Upper lobe of left lung (tissue), 6 donors: Measurements from ENCODE around the gene C1QTNF12. TPM values are rescaled to one million over a fixed set of nuclear protein-coding genes. Genes with fewer than 3 reads are reported as not detected.
"Not testable (repeated sequence)": the region's sequence is repeated elsewhere in the genome, so short reads cannot be mapped to it uniquely, and the experiment has no call there.

ENCODE experiments used
- ATAC-seq, 2 donors: fragments of 200-7000 bp; cut with Tn5 transposase; one replicate each; pipeline ENCODE4 v1.9.1; 2022; ENCODE audit warnings: mild to moderate bottlenecking in 2 of 2, moderate library complexity in 2 of 2; ENCODE audit not compliant: low FRiP score in 2 of 2
- DNase-seq, 2 donors: peaks; one replicate each; pipeline ENCODE4 v3.0.0-alpha.2; 2019 to 2020
- H3K27ac ChIP-seq, 4 donors: fragments of 200-600 bp; sonication (generic); one replicate each; pipeline ENCODE4 v1.5.1; 2016 to 2019
- H3K27me3 ChIP-seq, 4 donors: fragments of 200-600 bp; sonication (generic); one replicate each; pipeline ENCODE4 v1.5.1; 2017 to 2019
- H3K36me3 ChIP-seq, 4 donors: fragments of 200-600 bp; sonication (generic); one replicate each; pipeline ENCODE4 v1.5.1; 2016 to 2019
- H3K4me1 ChIP-seq, 4 donors: fragments of 200-600 bp; sonication (generic); one replicate each; pipeline ENCODE4 v1.5.1; 2018 to 2019
- H3K4me3 ChIP-seq, 4 donors: fragments of 200-600 bp; sonication (generic); one replicate each; pipeline ENCODE4 v1.5.1; 2017 to 2019; ENCODE audit warnings: mild to moderate bottlenecking in 2 of 4, moderate library complexity in 1 of 4
- H3K9me3 ChIP-seq, 4 donors: fragments of 200-600 bp; sonication (generic); one replicate each; pipeline ENCODE4 v1.5.1; 2018 to 2019
- EP300 ChIP-seq, 4 donors: sonication (generic); formaldehyde crosslinking; IDR thresholded peaks; one replicate each; pipeline ENCODE4 v1.5.1; 2017; ENCODE audit warnings: antibody characterized with exemption in 4 of 4, control low read depth in 2 of 4
- POLR2A ChIP-seq, 4 donors: fragments of 450-650 bp; IDR thresholded peaks; one replicate each; pipeline ENCODE4 v1.5.1; 2016 to 2017; ENCODE audit warnings: antibody characterized with exemption in 4 of 4, mild to moderate bottlenecking in 2 of 4
- POLR2AphosphoS5 ChIP-seq, 2 donors: sonication (generic); formaldehyde crosslinking; IDR thresholded peaks; one replicate each; pipeline ENCODE4 v1.5.1; 2017; ENCODE audit warnings: antibody characterized with exemption in 2 of 2
- WGBS, 2 donors: methylation state at CpG; one replicate each; pipeline ENCODE4 v1.1.5; 2017 to 2018; 5-methylcytosine and 5-hydroxymethylcytosine counted together
- total RNA-seq, 6 donors: library from RNA; depleted of rRNA in 4 of 6; stranded (reverse); fragments of >200 nt in 4 of 6; gene quantifications; one replicate each; pipeline versions ENCODE4 v1.1.0 to v1.2.1, GENCODE V29; 2016 to 2021
- TF ChIP-seq, protein P1 (sequence below), 6 experiments: fragments of 450-650 bp in 4 of 6; fragments of 200-600 bp in 2 of 6; sonication (generic) in 2 of 6; IDR thresholded peaks; one replicate each; pipeline ENCODE4 v1.5.1; 2016 to 2019; ENCODE audit warnings: antibody characterized with exemption in 6 of 6
- donor health status: DM: no; HTN: no; CAD: no; lungs with moderate emphysema.
- donor health status: DM: no; HTN: yes; CAD: no; lungs with severe emphysema.

C1QTNF12 gene
- total RNA-seq, 6 donors from 2014 or later: 1.9 to 6.3 (median 2.8) TPM; not detected in 2

DNA sequence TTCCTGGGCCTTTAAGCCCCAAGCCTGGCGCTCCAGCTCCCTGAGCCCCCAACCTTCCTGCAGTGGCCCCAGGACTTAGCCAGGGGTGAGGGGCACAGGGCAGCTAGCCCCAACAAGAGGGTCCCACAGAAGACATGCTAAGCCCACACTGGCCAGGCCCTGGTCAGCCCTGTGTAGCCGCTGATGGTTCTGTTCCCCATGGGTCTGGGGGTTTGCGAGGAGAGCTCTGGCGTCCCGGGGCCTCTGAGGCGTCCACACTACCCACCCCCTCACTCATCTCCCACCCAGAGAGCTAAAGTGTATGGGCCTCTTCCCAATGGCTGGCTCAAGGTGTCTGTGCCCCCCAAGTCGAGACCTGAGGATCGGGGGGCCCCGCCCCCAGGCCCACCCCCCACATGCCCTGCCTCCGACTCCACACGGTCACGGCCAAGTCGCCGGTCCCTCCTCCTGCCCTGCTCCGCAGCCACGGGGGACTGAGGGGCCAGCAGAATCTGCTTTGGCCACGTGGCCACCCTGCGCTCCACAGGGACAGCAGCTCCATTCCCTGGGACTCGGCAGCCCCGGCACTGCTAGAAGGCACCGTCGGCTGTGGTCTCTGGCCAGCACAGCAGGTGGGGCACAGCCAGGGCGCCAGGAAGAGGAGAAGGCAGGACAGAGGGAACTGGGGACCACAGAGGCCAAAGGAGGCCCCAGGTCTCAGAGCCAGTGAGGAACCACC lies 47.9 kb downstream of the C1QTNF12 start:
- peak in 1 of 2 donors; percentile 61 for DNase-seq
- WGBS, 2 donors: 83 to 93% methylated on average over 4 to 22 of the region's 23 CpGs

DNA sequence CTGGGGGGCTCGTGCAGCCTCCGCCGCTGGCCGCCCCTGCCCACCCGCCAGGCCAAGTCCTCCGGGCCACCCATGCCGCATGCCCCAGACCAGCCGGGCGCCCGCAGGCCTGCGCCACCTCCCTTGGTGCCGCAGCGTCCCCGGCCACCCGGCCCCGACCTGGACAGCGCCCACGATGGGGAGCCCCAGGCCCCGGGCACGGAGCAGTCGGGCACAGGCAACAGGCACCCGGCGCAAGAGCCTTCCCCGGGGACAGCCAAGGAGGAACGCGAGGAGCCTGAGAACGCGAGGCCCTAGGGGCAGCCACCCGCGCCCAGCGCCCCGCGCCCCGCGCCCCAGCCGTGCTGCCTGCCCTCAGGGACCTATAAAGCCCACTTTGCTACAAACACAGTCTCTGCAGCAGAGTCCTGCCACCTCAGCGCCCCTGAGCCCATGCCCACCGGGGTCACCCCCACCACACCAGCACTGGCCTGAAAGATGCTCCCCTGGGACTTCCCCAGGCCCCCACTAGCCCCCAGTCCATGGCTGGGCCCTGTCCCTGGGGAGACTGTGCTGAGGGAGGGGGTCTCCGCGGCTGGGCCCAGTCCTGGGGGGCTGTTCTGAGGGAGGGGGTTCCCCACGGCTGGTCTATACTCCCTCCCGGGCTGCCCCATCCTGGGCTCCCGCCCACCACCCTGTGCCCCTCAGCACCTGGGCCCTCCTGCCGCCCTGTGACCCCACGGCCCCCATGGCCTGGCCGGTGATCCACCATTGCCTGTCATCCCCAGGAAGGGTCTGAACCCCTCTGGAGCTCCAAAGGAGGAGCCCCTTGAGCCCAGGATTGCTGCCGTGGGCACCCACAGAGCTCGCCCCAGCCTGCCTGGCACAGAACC lies 48.7 kb downstream of the C1QTNF12 start:
- no peak overlapping the region for H3K27ac ChIP-seq
- 93 to 94% methylated on average over 7 to 40 of the region's 48 CpGs for WGBS, 2 donors
- H3K4me1 ChIP-seq: peaks cover 5 to 16% (median 8%) of the 10 kb centered on the region in 4 donors
- peaks cover 0 to 10% (median 4%) of the 10 kb centered on the region in 4 donors for H3K27me3 ChIP-seq
- H3K9me3 ChIP-seq: peaks cover 0 to 6% (median 2%) of the 10 kb centered on the region in 4 donors
- H3K4me3 ChIP-seq: no peak overlapping the region
- ATAC-seq (no peak), DNase-seq (peak in 1 of 2 donors; percentile 84)
- no peaks in the 10 kb centered on the region for H3K36me3 ChIP-seq
- TF ChIP-seq EP300 (IDR thresholded peaks at IDR 0.05): no peak
- TF ChIP-seq POLR2A (IDR thresholded peaks at IDR 0.05): no peak
- no peak for TF ChIP-seq POLR2AphosphoS5 (IDR thresholded peaks at IDR 0.05)
- TF ChIP-seq, protein P1, sequence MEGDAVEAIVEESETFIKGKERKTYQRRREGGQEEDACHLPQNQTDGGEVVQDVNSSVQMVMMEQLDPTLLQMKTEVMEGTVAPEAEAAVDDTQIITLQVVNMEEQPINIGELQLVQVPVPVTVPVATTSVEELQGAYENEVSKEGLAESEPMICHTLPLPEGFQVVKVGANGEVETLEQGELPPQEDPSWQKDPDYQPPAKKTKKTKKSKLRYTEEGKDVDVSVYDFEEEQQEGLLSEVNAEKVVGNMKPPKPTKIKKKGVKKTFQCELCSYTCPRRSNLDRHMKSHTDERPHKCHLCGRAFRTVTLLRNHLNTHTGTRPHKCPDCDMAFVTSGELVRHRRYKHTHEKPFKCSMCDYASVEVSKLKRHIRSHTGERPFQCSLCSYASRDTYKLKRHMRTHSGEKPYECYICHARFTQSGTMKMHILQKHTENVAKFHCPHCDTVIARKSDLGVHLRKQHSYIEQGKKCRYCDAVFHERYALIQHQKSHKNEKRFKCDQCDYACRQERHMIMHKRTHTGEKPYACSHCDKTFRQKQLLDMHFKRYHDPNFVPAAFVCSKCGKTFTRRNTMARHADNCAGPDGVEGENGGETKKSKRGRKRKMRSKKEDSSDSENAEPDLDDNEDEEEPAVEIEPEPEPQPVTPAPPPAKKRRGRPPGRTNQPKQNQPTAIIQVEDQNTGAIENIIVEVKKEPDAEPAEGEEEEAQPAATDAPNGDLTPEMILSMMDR (IDR thresholded peaks at IDR 0.05): no peak

More for the DNA sequence above, 47.9 kb downstream of the C1QTNF12 start:
- Histone ChIP-seq H3K27ac (no peak overlapping the region), H3K36me3 (no peaks in the 10 kb centered on the region), H3K4me1 (peaks cover 5 to 16% (median 8%) of the 10 kb centered on the region in 4 donors), H3K4me3 (no peak overlapping the region), H3K9me3 (peaks cover 0 to 6% (median 2%) of the 10 kb centered on the region in 4 donors), H3K27me3 (peaks cover 0 to 10% (median 4%) of the 10 kb centered on the region in 4 donors)
- ATAC-seq: no peak
- TF ChIP-seq POLR2A (IDR thresholded peaks at IDR 0.05): no peak
- TF ChIP-seq, protein P1 (IDR thresholded peaks at IDR 0.05): no peak
- no peak for TF ChIP-seq EP300 (IDR thresholded peaks at IDR 0.05)
- TF ChIP-seq POLR2AphosphoS5 (IDR thresholded peaks at IDR 0.05): no peak

DNA sequence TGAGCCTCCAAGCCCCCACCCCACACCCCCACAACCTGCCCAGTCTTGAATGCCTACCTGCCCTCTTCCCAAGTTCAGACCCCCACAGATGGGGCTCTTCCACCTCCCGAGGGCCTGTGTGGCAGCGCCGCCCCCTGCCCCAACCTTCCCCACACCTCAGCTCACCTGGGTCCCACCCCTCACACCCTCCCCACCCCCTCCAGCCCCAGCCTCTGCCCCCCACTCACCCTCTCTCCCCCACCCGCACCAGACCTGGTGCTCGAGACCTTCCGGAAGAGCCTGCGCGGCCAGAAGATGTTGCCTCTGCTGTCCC lies 49.4 kb downstream of the C1QTNF12 start:
- Histone ChIP-seq H3K4me1 (peaks cover 5 to 16% (median 8%) of the 10 kb centered on the region in 4 donors), H3K27ac (no peak overlapping the region), H3K27me3 (peaks cover 0 to 10% (median 4%) of the 10 kb centered on the region in 4 donors), H3K9me3 (peaks cover 0 to 6% (median 2%) of the 10 kb centered on the region in 4 donors), H3K4me3 (no peak overlapping the region), H3K36me3 (no peaks in the 10 kb centered on the region)
- DNase-seq: peak in 1 of 2 donors; percentile 56
- TF ChIP-seq EP300 (IDR thresholded peaks at IDR 0.05): no peak
- TF ChIP-seq, protein P1 (IDR thresholded peaks at IDR 0.05): no peak
- TF ChIP-seq POLR2AphosphoS5 (IDR thresholded peaks at IDR 0.05): no peak
- TF ChIP-seq POLR2A (IDR thresholded peaks at IDR 0.05): no peak
- ATAC-seq: no peak
- 83 to 100% methylated on average over 6 to 8 of the region's 8 CpGs for WGBS, 2 donors

DNA sequence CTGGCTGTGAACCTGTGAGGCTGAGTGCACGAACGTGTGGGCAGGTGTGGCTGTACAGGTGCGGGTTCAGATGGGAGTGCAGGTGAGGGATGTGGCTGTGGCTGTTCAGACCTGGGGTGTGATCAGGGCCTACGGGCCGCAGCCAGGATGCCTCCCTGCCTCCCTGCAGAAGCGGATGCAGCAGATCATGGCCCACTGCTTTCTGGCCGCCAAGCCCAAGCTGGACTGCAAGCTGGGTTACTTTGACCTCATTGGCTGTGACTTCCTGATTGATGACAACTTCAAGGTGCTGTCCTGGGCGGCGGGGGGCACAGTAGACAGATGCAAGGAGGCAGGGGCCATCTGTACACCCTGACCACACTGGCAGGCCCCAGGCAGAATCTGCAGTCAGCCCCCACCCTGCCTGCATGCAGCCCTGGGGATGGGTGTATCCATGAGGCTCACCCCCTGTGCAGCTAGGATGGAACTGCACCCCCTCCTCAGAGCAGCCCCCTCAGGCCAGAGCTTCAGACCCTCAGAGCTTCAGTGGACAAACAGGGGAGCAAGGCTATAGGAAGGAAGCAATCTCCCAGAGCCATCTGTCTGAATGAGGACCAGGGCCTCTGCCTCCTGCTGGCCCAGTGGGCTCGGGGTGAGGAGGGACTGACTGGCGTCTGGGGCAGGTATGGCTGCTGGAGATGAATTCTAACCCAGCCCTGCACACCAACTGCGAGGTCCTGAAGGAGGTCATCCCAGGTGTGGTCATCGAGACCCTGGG lies 49.9 kb downstream of the C1QTNF12 start:
- H3K4me3 ChIP-seq: no peak overlapping the region
- H3K9me3 ChIP-seq: peaks cover 0 to 10% (median 3%) of the 10 kb centered on the region in 4 donors
- H3K36me3 ChIP-seq: no peaks in the 10 kb centered on the region
- H3K27me3 ChIP-seq: peaks cover 0 to 10% (median 4%) of the 10 kb centered on the region in 4 donors
- peaks cover 5 to 16% (median 8%) of the 10 kb centered on the region in 4 donors for H3K4me1 ChIP-seq
- 80 to 84% methylated on average over 7 to 13 of the region's 13 CpGs for WGBS, 2 donors
- H3K27ac ChIP-seq: no peak overlapping the region
- DNase-seq (peak in 1 of 2 donors; percentile 58), ATAC-seq (no peak)
- TF ChIP-seq POLR2A (IDR thresholded peaks at IDR 0.05): no peak
- TF ChIP-seq, protein P1 (IDR thresholded peaks at IDR 0.05): no peak
- no peak for TF ChIP-seq POLR2AphosphoS5 (IDR thresholded peaks at IDR 0.05)
- no peak for TF ChIP-seq EP300 (IDR thresholded peaks at IDR 0.05)

DNA sequence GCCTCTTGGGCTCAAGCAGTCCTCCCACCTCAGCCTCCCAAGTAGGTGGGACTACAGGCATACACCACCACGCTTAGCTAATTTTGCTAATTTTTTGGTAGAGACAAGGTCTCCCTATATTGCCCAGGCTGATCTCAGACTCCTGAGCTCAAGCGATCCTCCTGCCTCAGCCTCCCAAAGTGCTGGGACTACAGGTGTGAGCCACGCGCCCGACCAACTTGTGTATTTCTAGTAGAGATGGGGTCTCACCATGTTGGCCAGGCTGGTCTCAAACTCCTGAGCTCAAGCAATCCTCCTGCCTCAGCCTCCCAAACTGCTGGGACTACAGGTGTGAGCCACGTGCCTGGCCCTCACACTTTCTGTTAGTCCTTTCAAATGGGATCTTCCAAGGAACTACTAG lies 50.8 kb downstream of the C1QTNF12 start:
- DNase-seq, H3K27ac ChIP-seq, H3K36me3 ChIP-seq, H3K4me1 ChIP-seq, ATAC-seq, H3K27me3 ChIP-seq, H3K4me3 ChIP-seq: not testable (repeated sequence)
- peaks cover 0 to 11% (median 3%) of the 10 kb centered on the region in 4 donors for H3K9me3 ChIP-seq
- 95 to 96% methylated on average over 5 to 6 of the region's 6 CpGs for WGBS, 2 donors
